ENCODE results near the gene SIGLEC9. TPM values are rescaled to one million over a fixed set of nuclear protein-coding genes. Genes with fewer than 3 reads are reported as not detected.
"Not testable (repeated sequence)": the region's sequence is repeated elsewhere in the genome, so short reads cannot be mapped to it uniquely, and the experiment has no call there.

SIGLEC9 gene
- total RNA-seq, 1 donor = not detected

GRCh38 chr19:51141181-51141580 lies 16.5 kb downstream of the SIGLEC9 start:
- DNase-seq (ENCODE audit: low read depth) = no peak
- H3K4me3 ChIP-seq (ENCODE audit: low read depth, low read length) = no peak overlapping the region
- no peak for TF ChIP-seq CTCF (IDR thresholded peaks at IDR 0.05; ENCODE audit: insufficient read depth, low read depth, low read length)

GRCh38 chr19:51142119-51142518 lies 17.4 kb downstream of the SIGLEC9 start, which contains the start of gene SIGLEC7:
TSS of gene SIGLEC7 (plus strand) at chr19:51142301. CDS start at chr19:51142370, 69 bp downstream.
- H3K4me3 ChIP-seq (ENCODE audit: low read depth, low read length) = no peak within 1 kb of the TSS
- DNase-seq (ENCODE audit: low read depth) = no peak
- TF ChIP-seq CTCF (IDR thresholded peaks at IDR 0.05; ENCODE audit: insufficient read depth, low read depth, low read length) = no peak

GRCh38 chr19:51142809-51143475 lies 18.2 kb downstream of the SIGLEC9 start:
- not testable (repeated sequence) for DNase-seq (ENCODE audit: low read depth); H3K4me3 ChIP-seq (ENCODE audit: low read depth, low read length)

GRCh38 chr19:51143486-51143885 lies 18.8 kb downstream of the SIGLEC9 start:
- H3K4me3 ChIP-seq (ENCODE audit: low read depth, low read length) = no peak overlapping the region
- no peak for DNase-seq (ENCODE audit: low read depth)
- no peak for TF ChIP-seq CTCF (IDR thresholded peaks at IDR 0.05; ENCODE audit: insufficient read depth, low read depth, low read length)

- no peak for TF ChIP-seq CTCF (IDR thresholded peaks at IDR 0.05; ENCODE audit: insufficient read depth, low read depth, low read length)
- H3K4me3 ChIP-seq (ENCODE audit: low read depth, low read length) = no peak overlapping the region
- DNase-seq (ENCODE audit: low read depth) = no peak
These were observed 19.9 kb downstream of the SIGLEC9 start for GRCh38 chr19:51144482-51145045.

GRCh38 chr19:51145916-51146493 lies 21.3 kb downstream of the SIGLEC9 start:
- TF ChIP-seq CTCF (IDR thresholded peaks at IDR 0.05; ENCODE audit: insufficient read depth, low read depth, low read length) = no peak
- H3K4me3 ChIP-seq (ENCODE audit: low read depth, low read length) = no peak overlapping the region
- DNase-seq (ENCODE audit: low read depth) = no peak

- TF ChIP-seq CTCF (IDR thresholded peaks at IDR 0.05; ENCODE audit: insufficient read depth, low read depth, low read length) = no peak
- no peak overlapping the region for H3K4me3 ChIP-seq (ENCODE audit: low read depth, low read length)
- DNase-seq (ENCODE audit: low read depth) = no peak
These were observed 22.0 kb downstream of the SIGLEC9 start for GRCh38 chr19:51146751-51147150.

Data from fibroblast of villous mesenchyme (primary cell).